HEK293 (cell line): ENCODE results near the gene FAAP100.

Experiments used
- CTCF ChIP-seq: fragments of 450-650 bp; formaldehyde crosslinking; IDR thresholded peaks from 2 replicates; pipeline ENCODE4 v1.5.1; 2016; ENCODE audit warnings: missing biosample characterization, missing genetic modification characterization
- REPIN1 ChIP-seq: fragments of 450-650 bp; formaldehyde crosslinking; IDR thresholded peaks from 2 replicates; pipeline ENCODE4 v1.5.1; 2017; ENCODE audit warnings: missing biosample characterization, missing genetic modification characterization, low read depth
- TCF7L2 ChIP-seq: IDR thresholded peaks from 2 replicates; pipeline ENCODE4 v1.6.1; 2011; ENCODE audit warnings: low read depth, mild to moderate bottlenecking, inconsistent platforms, low read length, moderate library complexity, borderline replicate concordance
- TRIM28 ChIP-seq: IDR thresholded peaks from 2 replicates; pipeline ENCODE4 v1.6.1; 2011; ENCODE audit warnings: low read length, control low read depth, borderline replicate concordance
- YY1 ChIP-seq: fragments of 450-650 bp; formaldehyde crosslinking; IDR thresholded peaks from 2 replicates; pipeline ENCODE4 v1.5.1; 2018; ENCODE audit warnings: missing biosample characterization, missing genetic modification characterization
- ZBTB1 ChIP-seq: fragments of 450-650 bp; formaldehyde crosslinking; IDR thresholded peaks from 2 replicates; pipeline ENCODE4 v1.5.1; 2016; ENCODE audit warnings: missing biosample characterization, missing genetic modification characterization
- ZNF223 ChIP-seq: fragments of 450-650 bp; formaldehyde crosslinking; IDR thresholded peaks from 2 replicates; pipeline ENCODE4 v1.5.1; 2016; ENCODE audit warnings: missing biosample characterization, missing genetic modification characterization
- ZNF473 ChIP-seq: fragments of 450-650 bp; formaldehyde crosslinking; IDR thresholded peaks from 2 replicates; pipeline ENCODE4 v1.5.1; 2017; ENCODE audit warnings: missing biosample characterization, missing genetic modification characterization
- ZNF660 ChIP-seq: fragments of 450-650 bp; IDR thresholded peaks from 2 replicates; pipeline ENCODE4 v1.5.1; 2018; ENCODE audit warnings: missing biosample characterization, mild to moderate bottlenecking, missing genetic modification characterization
- TF ChIP-seq, protein P1 (sequence below): sonication (generic); formaldehyde crosslinking; IDR thresholded peaks from 2 replicates; pipeline ENCODE4 v1.8.1; 2022; ENCODE audit warnings: mild to moderate bottlenecking, moderate library complexity, missing genetic modification reagents
- TF ChIP-seq, protein P2 (sequence below): fragments of 450-650 bp; formaldehyde crosslinking; IDR thresholded peaks from 2 replicates; pipeline ENCODE4 v1.5.1; 2017; ENCODE audit warnings: missing biosample characterization, mild to moderate bottlenecking, missing genetic modification characterization, moderate library complexity
- TF ChIP-seq, protein P3 (sequence below): fragments of 450-650 bp; formaldehyde crosslinking; IDR thresholded peaks from 2 replicates; pipeline ENCODE4 v1.5.1; 2016; ENCODE audit warnings: missing biosample characterization, missing genetic modification characterization

GRCh38 chr17:81492202-81492601 lies 60.0 kb downstream of the FAAP100 start:
- no peak for TF ChIP-seq CTCF (tag by site-specific recombination)
- TF ChIP-seq TRIM28, result no peak
- TF ChIP-seq YY1 (tag by site-specific recombination), result no peak
- TF ChIP-seq ZNF223 (tag by site-specific recombination), result no peak
- TF ChIP-seq ZBTB1 (tag by site-specific recombination), result no peak
- no peak for TF ChIP-seq TCF7L2
- no peak for TF ChIP-seq ZNF660 (tag by site-specific recombination)
- TF ChIP-seq, protein P1, sequence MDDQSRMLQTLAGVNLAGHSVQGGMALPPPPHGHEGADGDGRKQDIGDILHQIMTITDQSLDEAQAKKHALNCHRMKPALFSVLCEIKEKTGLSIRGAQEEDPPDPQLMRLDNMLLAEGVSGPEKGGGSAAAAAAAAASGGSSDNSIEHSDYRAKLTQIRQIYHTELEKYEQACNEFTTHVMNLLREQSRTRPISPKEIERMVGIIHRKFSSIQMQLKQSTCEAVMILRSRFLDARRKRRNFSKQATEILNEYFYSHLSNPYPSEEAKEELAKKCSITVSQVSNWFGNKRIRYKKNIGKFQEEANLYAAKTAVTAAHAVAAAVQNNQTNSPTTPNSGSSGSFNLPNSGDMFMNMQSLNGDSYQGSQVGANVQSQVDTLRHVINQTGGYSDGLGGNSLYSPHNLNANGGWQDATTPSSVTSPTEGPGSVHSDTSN (CRISPR knock-in tag), result no peak
- TF ChIP-seq ZNF473, result no peak
- no peak for TF ChIP-seq REPIN1 (tag by site-specific recombination)
- TF ChIP-seq, protein P2, sequence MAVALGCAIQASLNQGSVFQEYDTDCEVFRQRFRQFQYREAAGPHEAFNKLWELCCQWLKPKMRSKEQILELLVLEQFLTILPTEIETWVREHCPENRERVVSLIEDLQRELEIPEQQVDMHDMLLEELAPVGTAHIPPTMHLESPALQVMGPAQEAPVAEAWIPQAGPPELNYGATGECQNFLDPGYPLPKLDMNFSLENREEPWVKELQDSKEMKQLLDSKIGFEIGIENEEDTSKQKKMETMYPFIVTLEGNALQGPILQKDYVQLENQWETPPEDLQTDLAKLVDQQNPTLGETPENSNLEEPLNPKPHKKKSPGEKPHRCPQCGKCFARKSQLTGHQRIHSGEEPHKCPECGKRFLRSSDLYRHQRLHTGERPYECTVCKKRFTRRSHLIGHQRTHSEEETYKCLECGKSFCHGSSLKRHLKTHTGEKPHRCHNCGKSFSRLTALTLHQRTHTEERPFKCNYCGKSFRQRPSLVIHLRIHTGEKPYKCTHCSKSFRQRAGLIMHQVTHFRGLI (tag by site-specific recombination), result no peak
- TF ChIP-seq, protein P3, sequence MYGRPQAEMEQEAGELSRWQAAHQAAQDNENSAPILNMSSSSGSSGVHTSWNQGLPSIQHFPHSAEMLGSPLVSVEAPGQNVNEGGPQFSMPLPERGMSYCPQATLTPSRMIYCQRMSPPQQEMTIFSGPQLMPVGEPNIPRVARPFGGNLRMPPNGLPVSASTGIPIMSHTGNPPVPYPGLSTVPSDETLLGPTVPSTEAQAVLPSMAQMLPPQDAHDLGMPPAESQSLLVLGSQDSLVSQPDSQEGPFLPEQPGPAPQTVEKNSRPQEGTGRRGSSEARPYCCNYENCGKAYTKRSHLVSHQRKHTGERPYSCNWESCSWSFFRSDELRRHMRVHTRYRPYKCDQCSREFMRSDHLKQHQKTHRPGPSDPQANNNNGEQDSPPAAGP (tag by site-specific recombination), result no peak
